WTC11 (cell line): Measurements from ENCODE around the gene GABPB1.

Experiments used
- TF ChIP-seq, protein P1 (sequence below): fragments of 200-600 bp; IDR thresholded peaks from 2 replicates; pipeline ENCODE4 v1.8.0; 2022; ENCODE audit warnings: antibody characterized with exemption
- TF ChIP-seq, protein P2 (sequence below): sonication (generic); formaldehyde crosslinking; IDR thresholded peaks from 2 replicates; pipeline ENCODE4 v1.8.0; 2022; ENCODE audit warnings: mild to moderate bottlenecking, missing genetic modification reagents

DNA sequence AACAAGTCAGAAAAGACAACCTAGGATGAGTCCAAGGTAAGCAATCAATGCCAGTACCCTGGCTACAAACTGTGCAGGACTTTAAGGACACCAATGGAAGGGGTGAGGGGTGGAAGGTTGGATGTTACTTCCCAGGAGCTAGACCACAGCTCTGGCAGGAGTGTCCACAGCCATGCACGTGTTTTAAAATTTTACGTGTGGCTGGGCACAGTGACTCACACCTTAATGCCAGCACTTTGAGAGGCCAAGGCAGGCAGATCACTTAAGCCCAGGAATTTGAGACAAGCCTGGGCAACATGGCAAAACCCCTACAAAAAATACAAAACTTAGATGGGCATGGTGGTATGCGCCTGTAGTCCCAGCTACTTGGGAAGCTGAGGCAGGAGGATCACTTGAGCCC, 74.7 kb downstream of the GABPB1 start:
- TF ChIP-seq, protein P1, sequence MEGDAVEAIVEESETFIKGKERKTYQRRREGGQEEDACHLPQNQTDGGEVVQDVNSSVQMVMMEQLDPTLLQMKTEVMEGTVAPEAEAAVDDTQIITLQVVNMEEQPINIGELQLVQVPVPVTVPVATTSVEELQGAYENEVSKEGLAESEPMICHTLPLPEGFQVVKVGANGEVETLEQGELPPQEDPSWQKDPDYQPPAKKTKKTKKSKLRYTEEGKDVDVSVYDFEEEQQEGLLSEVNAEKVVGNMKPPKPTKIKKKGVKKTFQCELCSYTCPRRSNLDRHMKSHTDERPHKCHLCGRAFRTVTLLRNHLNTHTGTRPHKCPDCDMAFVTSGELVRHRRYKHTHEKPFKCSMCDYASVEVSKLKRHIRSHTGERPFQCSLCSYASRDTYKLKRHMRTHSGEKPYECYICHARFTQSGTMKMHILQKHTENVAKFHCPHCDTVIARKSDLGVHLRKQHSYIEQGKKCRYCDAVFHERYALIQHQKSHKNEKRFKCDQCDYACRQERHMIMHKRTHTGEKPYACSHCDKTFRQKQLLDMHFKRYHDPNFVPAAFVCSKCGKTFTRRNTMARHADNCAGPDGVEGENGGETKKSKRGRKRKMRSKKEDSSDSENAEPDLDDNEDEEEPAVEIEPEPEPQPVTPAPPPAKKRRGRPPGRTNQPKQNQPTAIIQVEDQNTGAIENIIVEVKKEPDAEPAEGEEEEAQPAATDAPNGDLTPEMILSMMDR, result no peak
- TF ChIP-seq, protein P2, sequence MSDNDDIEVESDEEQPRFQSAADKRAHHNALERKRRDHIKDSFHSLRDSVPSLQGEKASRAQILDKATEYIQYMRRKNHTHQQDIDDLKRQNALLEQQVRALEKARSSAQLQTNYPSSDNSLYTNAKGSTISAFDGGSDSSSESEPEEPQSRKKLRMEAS (CRISPR knock-in tag), result no peak
